Ovary (tissue), 9 donors: ENCODE results near the gene ACTR1A. TPM values are rescaled to one million over a fixed set of nuclear protein-coding genes. Genes with fewer than 3 reads are reported as not detected.

Experiments used
- DNase-seq, 5 donors: peaks; one replicate each; pipeline ENCODE4 v3.0.0-alpha.2; 2019 to 2020
- H3K27ac ChIP-seq, 2 donors: fragments of 200-600 bp; one replicate each; pipeline versions ENCODE4 v1.5.1 to v1.8.0; 2019 to 2022
- H3K27me3 ChIP-seq: fragments of 200-600 bp; one replicate; pipeline ENCODE4 v1.8.0; 2022
- H3K36me3 ChIP-seq: fragments of 200-600 bp; sonication (generic); one replicate; pipeline ENCODE4 v1.5.1; 2019
- H3K4me1 ChIP-seq: one replicate; pipeline ENCODE4 v1.8.1; 2013; ENCODE audit warnings: mild to moderate bottlenecking, moderate library complexity; ENCODE audit not compliant: insufficient read depth
- H3K4me3 ChIP-seq: fragments of 200-600 bp; sonication (generic); one replicate; pipeline ENCODE4 v1.5.1; 2017
- H3K9me3 ChIP-seq, 2 donors: fragments of 200-600 bp in 1 of 2; sonication (generic) in 1 of 2; one replicate each; pipeline versions ENCODE4 v1.5.1 to v1.8.1; 2013 to 2019; ENCODE audit warnings: mild to moderate bottlenecking in 1 of 2, moderate library complexity in 1 of 2
- CTCF ChIP-seq, 3 donors: fragments of 450-650 bp in 2 of 3; fragments of 200-600 bp in 1 of 3; IDR thresholded peaks; one replicate each; pipeline versions ENCODE4 v1.5.1 to v1.8.0; 2016 to 2022; ENCODE audit warnings: antibody characterized with exemption in 3 of 3, mild to moderate bottlenecking in 1 of 3
- EP300 ChIP-seq: sonication (generic); formaldehyde crosslinking; IDR thresholded peaks from one replicate; pipeline ENCODE4 v1.6.1; 2017; ENCODE audit warnings: antibody characterized with exemption
- POLR2A ChIP-seq: fragments of 450-650 bp; IDR thresholded peaks from one replicate; pipeline ENCODE4 v1.6.1; 2017; ENCODE audit warnings: antibody characterized with exemption, mild to moderate bottlenecking, moderate library complexity
- WGBS, 3 donors: extraction: QIAGEN DNeasy Blood & Tissue Kit in 1 of 3; methylation state at CpG; one replicate each; pipeline versions ENCODE4 v1.1.5 to v1.1.7; 2013 to 2017; 5-methylcytosine and 5-hydroxymethylcytosine counted together
- intact Hi-C, 4 donors: fragments of 100-400 bp; cut with DNase I; formaldehyde crosslinking; loops; one replicate each; pipeline versions ENCODE4 v1.11.0 to v1.15.1; 2022 to 2023
- microRNA counts: library from miRNA; unstranded; fragments of <30 nt; microRNA quantifications from one replicate; lab custom pipeline; 2016
- microRNA-seq, 3 donors: library from miRNA; unstranded; fragments of <30 nt; microRNA quantifications; one replicate each; pipeline versions ENCODE4 to v1.2.0, GENCODE V29; 2019 to 2020
- polyA plus RNA-seq, 2 donors: library from polyadenylated mRNA; stranded (reverse); fragments of 200-250 nt in 1 of 2; fragments of 350-450 nt in 1 of 2; fragmentation: Illumina TruSeq in 1 of 2; extraction: RNeasy Lipid Tissue Mini Kit (QIAGEN cat#74804) in 1 of 2; gene quantifications; one replicate each; pipeline ENCODE4 v1.2.3, GENCODE V29; 2013 to 2014
- small RNA-seq: library from RNA; depleted of rRNA; stranded (forward); fragments of <200 nt; gene quantifications from one replicate; pipeline ENCODE3, GENCODE V24; 2016
- total RNA-seq, 7 donors: library from RNA; depleted of rRNA in 2 of 7; stranded (reverse); fragments of >200 nt in 2 of 7; fragmentation: NEBNext Ultra II Directional in 3 of 7; extraction: Animal tissue kit (Norgen Biotek cat#: 25700) in 3 of 7; gene quantifications; one replicate each; pipeline versions ENCODE4 v1.1.0 to v1.2.4, GENCODE V29; 2016 to 2023
- donor health status: DM: no; HTN: no; CAD: no; lungs with moderate emphysema.
- donor health status: DM: no; HTN: no; CAD: no.
- donor health status: Bipolar disorder and iron deficiency.
- donor health status: DM: yes; HTN: yes; CAD: no.
- donor health status: DM: no; HTN: no; CAD: no.
- donor health status: DM: yes; HTN: yes; CAD: no.

Gene ACTR1A
- total and polyA plus RNA-seq, 9 donors: 38.0 to 83.6 (median 60.1) TPM

DNA sequence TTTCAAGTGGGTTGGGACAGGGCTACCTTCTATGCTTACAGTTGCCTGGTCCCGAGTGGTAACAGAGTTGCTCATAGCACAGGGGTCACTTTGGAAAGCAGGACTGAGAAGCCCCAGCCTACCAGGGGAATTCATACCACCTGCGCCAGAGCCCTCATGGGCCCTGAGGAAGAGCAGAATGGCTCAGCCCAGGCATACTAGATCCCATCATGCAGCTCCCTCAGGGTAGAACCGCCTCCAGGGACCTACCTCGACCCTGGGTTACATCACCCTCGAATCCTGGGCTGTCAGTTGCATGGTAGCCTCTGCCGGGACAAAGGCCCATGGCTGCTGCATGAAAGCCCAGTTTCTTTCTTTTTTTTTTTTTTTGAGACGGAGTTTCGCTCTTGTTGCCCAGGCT, 73.0 kb downstream of the ACTR1A start:
- Histone ChIP-seq H3K27me3 (no peaks in the 10 kb centered on the region), H3K36me3 (no peaks in the 10 kb centered on the region), H3K4me3 (no peak overlapping the region), H3K4me1 (peaks cover 2% of the 10 kb centered on the region), H3K9me3 (no peaks in the 10 kb centered on the region), H3K27ac (no peak overlapping the region)
- 79 to 88% (median 85%) methylated on average over 8 of the region's 8 CpGs for WGBS, 3 donors
- no peak for DNase-seq
- intact Hi-C loops: no loop called here
- TF ChIP-seq EP300: no peak
- TF ChIP-seq CTCF (IDR thresholded peaks at IDR 0.05): no peak
- no peak for TF ChIP-seq POLR2A

MicroRNAs encoded within 50 kb of the gene (microRNA counts, 767-probe panel; counts per million panel counts)
- microRNA hsa-miR-146b-3p (lab: Ali Mortazavi, UCI) (530 counts per million, percentile 78 among the panel's probes with 10 or more counts), microRNA hsa-miR-146b-5p (lab: Ali Mortazavi, UCI) (530 counts per million, percentile 78 among the panel's probes with 10 or more counts)

Small RNA genes within 50 kb of the gene (microRNA-seq; reads per million reads assigned to microRNA genes)
- gene MIR146B: 649 to 2,360 (median 1,448) reads per million in 3 donors

Small RNA genes within 50 kb of the gene (small RNA-seq; reads per million reads assigned to genes)
- gene MIR146B: 1,963 reads per million, percentile 98 among the genes with 10 or more reads in this experiment

Other genes with a start within 250 kb of the ACTR1A start
- gene NFKB2, start 107.0 kb downstream of the ACTR1A start, total RNA-seq: 10 to 100 TPM; 18.5 to 42.6 (median 35.9) TPM
- gene NFKB2, start 107.0 kb downstream of the ACTR1A start, polyA plus RNA-seq: 10 to 100 TPM; 16.3 to 20.5 TPM
- gene PSD, start 83.9 kb downstream of the ACTR1A start, total RNA-seq: 10 to 100 TPM in 6 of 7 donors, 1 to 10 TPM in 1; 4.4 to 34.7 (median 24.5) TPM
- gene PSD, start 83.9 kb downstream of the ACTR1A start, polyA plus RNA-seq: 10 to 100 TPM in 1 of 2 donors, 1 to 10 TPM in 1; 4.6 to 12.4 TPM
- 10 to 100 TPM; 13.5 to 31.1 (median 19.3) TPM for gene FBXL15, start 81.9 kb downstream of the ACTR1A start, total RNA-seq
- gene FBXL15, start 81.9 kb downstream of the ACTR1A start, polyA plus RNA-seq: 10 to 100 TPM in 1 of 2 donors, under 1 TPM in 1; 0.25 to 17.9 TPM
- gene CUEDC2, start 70.1 kb downstream of the ACTR1A start, total RNA-seq: 10 to 100 TPM; 47.7 to 70.8 (median 61.7) TPM
- gene CUEDC2, start 70.1 kb downstream of the ACTR1A start, polyA plus RNA-seq: 10 to 100 TPM; 34.7 to 76.5 TPM
- 10 to 100 TPM in 1 of 7 donors, 1 to 10 TPM in 1, under 1 TPM in 3, not detected in 2; 0.37 to 22.3 (median 0.60) TPM for gene C10orf95, start 51.2 kb downstream of the ACTR1A start, total RNA-seq
- gene C10orf95, start 51.2 kb downstream of the ACTR1A start, polyA plus RNA-seq: under 1 TPM in 1 of 2 donors, not detected in 1; 0.11 TPM
- 10 to 100 TPM in 5 of 7 donors, 1 to 10 TPM in 2; 4.6 to 19.1 (median 16.1) TPM for gene SUFU, start 1.3 kb upstream of the ACTR1A start, total RNA-seq
- gene SUFU, start 1.3 kb upstream of the ACTR1A start, polyA plus RNA-seq: 10 to 100 TPM in 1 of 2 donors, 1 to 10 TPM in 1; 6.8 to 14.2 TPM
- gene TRIM8, start 141.8 kb upstream of the ACTR1A start, total RNA-seq: 100 to 1,000 TPM in 2 of 7 donors, 10 to 100 TPM in 5; 48.5 to 120 (median 91.7) TPM
- gene TRIM8, start 141.8 kb upstream of the ACTR1A start, polyA plus RNA-seq: 10 to 100 TPM; 74.7 to 84.3 TPM
- gene ARL3, start 211.7 kb upstream of the ACTR1A start, total RNA-seq: 10 to 100 TPM in 6 of 7 donors, 1 to 10 TPM in 1; 9.5 to 25.6 (median 23.3) TPM
- 10 to 100 TPM; 23.0 to 23.9 TPM for gene ARL3, start 211.7 kb upstream of the ACTR1A start, polyA plus RNA-seq
- gene SFXN2, start 211.9 kb upstream of the ACTR1A start, total RNA-seq: 10 to 100 TPM in 6 of 7 donors, 1 to 10 TPM in 1; 8.7 to 31.2 (median 20.3) TPM
- 10 to 100 TPM in 1 of 2 donors, 1 to 10 TPM in 1; 6.2 to 11.8 TPM for gene SFXN2, start 211.9 kb upstream of the ACTR1A start, polyA plus RNA-seq
- gene WBP1L, start 241.2 kb upstream of the ACTR1A start, total RNA-seq: 10 to 100 TPM; 45.5 to 71.8 (median 51.3) TPM
- gene WBP1L, start 241.2 kb upstream of the ACTR1A start, polyA plus RNA-seq: 10 to 100 TPM; 40.6 to 46.5 TPM